Islet precursor cell (in vitro differentiated cells): ENCODE data around the gene IQSEC2.

ENCODE experiments used
- DNase-seq: peaks from one replicate; pipeline ENCODE4 v3.0.0-alpha.2; 2018

Gene IQSEC2

DNA sequence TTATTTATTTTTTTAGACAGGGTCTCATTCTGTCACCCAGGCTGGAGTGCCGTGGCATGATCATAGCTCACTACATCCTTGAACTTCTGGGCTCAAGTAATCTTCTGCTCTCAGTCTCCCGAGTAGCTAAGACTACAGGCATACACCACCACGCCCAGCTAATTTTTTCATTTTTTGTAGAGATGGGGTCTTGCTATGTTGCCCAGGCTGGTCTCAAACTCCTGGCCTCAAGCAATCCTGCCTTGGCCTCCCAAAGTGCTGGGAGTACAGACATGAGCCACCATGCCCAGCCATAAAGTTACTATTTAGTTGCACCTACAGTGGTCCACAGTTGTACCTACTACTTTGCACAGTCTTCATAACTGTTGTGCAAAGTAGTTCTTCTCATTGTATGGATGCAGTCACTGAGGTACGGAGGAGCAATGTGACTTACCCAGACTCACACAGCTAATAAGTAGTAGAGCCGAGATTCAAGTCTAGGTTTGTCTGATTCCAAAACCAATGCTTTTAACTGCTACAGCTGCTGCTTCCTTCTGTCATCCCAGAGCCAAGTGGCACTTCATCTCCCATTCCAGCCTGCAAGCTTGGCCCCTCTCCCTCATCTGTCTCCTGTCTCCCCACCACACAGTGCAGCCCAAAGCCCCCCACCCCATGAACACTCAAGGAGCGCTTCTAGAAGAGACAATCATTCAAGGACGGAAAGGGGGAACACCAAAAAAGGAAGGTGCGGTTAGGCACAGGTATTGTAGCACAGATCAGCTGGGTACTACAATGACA, 24.0 kb upstream of the IQSEC2 start:
- DNase-seq, result no peak

- no peak for DNase-seq
Measured at GRCh38 chrX:53303195-53303594, 21.8 kb upstream of the IQSEC2 start.

DNA sequence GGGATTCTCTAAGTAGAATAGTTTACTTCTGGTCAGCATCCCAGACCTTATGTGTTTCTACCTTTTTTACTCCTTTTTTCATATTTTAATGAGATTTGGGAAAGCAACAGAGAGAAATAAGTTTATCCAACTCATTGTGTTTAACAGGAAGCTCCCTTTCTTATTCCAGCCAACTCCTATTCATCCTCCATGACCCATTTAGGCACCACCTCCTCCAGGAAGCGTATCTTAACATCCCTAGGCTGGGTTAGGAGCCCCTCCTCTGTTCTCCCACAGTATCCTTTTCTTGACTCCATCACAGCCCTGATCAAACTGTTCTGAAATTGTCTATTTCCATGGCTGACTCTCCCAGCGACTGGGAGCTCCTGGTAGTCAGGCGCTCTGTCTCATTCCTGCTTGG, 18.8 kb upstream of the IQSEC2 start:
- no peak for DNase-seq

DNA sequence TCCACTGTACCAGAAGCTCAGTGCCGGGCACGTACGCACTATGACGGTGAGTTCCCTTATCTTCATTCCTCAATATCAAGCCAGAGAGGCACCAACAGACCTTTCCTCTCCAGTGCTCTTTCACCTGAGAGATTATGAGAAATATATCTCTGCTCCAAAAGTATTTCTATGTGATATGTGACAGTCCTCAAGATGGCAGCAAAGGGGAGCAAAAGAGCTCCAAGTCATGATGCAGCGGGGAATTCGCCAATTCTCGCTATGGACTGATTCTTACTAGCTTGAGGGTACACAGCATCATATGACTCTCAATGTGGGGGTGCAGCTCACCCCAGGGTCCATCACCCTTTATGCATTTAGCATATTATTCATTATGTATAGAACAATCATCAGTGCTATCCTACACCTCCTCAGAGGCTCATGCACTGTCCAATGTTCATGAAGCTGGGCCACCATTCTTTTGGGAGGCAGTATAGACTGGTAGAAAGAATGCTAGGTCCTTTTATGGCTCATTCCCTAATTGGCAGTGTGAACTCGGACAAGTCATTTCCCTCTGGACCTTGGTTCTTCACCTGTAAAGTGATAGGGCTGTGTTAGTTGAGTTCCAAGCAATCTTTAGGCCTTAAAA, 12.8 kb upstream of the IQSEC2 start:
- no peak for DNase-seq

- DNase-seq, result no peak
Measured at GRCh38 chrX:53291596-53291995, 10.2 kb upstream of the IQSEC2 start.

DNA sequence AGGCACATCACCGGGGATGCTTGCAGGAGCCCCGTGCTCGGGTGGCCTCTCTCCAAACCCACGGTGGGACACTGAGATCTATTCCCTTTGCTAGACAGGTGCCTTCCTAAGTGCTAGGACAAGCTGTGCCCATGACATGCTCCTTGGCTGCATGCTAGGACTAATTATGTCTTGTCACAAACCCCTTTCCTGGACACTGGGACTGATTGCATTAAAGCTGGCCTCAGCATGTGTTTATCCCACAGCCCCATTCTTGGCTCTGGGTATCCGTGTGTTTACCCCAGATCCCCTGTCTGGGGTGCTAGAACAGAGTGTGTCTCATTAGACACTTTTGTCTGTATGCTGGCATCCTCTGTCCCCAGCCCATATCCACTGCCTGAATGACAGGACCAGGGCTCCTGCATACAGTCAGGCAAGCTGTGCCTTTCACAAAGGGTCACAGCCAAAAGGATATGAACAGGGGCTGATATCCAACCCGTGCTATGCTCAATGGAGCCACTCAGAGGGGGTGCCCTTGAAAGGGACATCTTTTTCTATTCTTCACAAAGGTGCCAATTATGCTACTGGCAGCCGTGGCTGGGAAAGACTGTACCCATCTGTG, 9.2 kb upstream of the IQSEC2 start:
- DNase-seq, result no peak

GRCh38 chrX:53288189-53288588, 6.8 kb upstream of the IQSEC2 start:
- peak; percentile 59 for DNase-seq

GRCh38 chrX:53287493-53288138, 6.2 kb upstream of the IQSEC2 start:
- DNase-seq, result peak; percentile 72

GRCh38 chrX:53286171-53286570, 4.8 kb upstream of the IQSEC2 start:
- DNase-seq, result no peak

DNA sequence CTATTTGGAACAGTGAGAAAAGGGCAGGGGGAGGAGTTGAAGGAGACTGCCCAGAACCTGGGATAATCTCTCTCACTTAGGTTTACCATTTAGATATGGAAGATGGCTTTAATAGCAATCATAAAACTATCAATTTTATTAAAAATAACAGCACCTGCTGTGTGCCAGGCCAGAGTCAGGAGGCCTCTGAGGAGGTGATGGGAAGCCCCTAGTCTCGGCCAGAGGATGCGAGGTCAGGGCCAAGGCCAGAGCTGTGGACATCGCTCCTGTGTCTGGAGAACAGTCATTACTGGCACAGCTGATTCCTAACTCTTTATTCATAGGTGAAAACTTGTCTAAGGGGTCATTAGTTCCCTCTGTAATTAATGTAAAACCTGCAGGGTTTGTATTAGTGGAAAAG, 4.2 kb upstream of the IQSEC2 start:
- peak; percentile 8 for DNase-seq

GRCh38 chrX:53284684-53285447, 3.5 kb upstream of the IQSEC2 start:
- peak; percentile 79 for DNase-seq

DNA sequence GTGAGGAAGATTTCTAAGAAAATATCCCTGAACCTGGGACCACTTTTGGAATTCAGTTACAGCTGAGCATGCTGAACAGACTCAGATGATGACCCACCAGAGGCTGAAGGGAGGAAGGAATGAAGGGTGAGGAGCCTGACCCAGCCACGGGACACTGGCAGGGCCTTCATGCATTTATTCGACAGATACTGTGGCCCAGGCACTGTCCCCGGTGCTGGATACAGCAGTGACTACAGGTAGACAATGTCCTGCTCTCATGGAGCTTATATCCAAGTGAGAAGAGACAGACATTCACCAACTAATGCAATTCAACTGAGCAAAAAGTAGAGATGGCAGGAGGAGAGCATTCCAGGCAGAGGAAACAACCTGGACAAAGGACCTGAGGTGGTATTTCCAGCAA, 2.2 kb upstream of the IQSEC2 start:
- DNase-seq, result peak; percentile 13

DNA sequence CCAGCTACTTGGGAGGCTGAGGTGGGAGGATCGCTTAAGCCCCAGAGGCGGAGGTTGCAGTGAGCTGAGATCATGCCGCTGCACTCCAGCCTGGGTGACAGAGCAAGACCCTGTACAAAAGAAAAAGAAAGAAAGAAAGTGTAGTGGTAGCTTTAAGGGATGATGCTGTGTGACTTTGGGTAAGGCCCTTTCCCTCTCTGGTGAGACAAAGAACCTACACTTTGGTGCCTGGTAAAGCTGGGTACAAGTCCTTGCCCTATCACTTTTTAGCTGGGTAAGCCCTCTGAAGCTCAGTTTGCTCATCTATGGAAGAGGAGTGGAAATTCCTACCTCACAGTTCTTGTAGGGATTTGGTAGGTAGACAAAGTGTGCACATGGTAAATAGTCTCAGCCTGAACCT, 1.7 kb upstream of the IQSEC2 start:
- peak; percentile 12 for DNase-seq

GRCh38 chrX:53281963-53282695, 745 bp upstream of the IQSEC2 start:
- DNase-seq, result peak; percentile 47

- DNase-seq, result no peak
Measured at GRCh38 chrX:53280331-53281320, 758 bp downstream of the IQSEC2 start.

GRCh38 chrX:53279296-53280237, 1.8 kb downstream of the IQSEC2 start:
- DNase-seq, result peak; percentile 40

GRCh38 chrX:53272808-53273337, 8.5 kb downstream of the IQSEC2 start:
- DNase-seq, result no peak

DNA sequence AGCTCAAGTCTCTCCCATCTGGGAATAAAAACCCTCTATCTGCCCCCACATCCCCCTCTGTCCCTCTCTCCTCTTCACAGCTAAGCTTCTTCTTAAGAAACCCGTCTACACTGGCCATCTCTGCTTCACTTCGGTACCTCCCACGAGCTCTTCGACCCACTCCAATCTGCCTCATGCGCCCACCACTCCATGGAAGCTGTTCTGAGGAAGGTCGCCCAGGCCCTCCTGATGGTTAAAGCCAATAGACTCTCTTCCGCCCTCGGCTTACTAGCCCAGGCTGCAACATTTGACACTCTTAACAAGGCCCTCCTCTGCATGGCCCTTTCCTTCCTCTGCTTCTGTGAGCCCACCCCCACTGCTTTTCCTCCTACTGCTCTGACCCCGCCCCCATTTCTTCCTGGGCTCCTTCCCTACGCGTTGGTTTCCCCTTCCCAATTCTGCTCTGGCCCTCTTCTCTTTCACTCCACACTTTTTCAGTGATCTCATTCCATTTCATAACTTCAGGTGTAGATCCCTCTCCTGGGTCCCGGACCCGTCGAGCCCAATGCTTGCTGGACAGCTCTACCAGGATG, 11.8 kb downstream of the IQSEC2 start:
- DNase-seq, result peak; percentile 21

DNA sequence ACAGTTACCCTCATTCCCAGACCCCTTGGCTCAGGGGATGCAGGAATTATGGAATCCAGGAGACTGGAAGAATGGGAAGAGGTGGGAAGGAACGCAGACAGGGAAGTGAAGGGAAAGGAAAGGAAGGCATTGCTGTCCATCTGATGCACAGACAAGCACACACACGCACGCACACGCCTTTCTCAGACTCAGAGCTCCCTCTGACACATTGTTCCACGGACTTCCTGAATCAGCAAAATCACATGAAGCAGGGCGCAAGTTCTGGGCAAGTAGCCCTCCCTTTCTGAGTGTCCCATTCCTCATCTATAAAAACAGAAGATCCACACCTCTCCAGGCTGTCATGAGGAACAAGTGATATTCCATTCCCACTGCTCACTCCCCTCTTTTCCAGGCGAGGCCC, 13.2 kb downstream of the IQSEC2 start:
- peak; percentile 16 for DNase-seq
